SK-N-SH treated with all-trans-retinoic acid at 6 μM for 48 hours (cell line): ENCODE measurements around the gene FGF3.

Experiments used
- ATAC-seq: fragments of 200-7000 bp; cut with Tn5 transposase; 3 replicates; pipeline ENCODE4 v1.9.1; 2020; ENCODE audit warnings: mild to moderate bottlenecking, moderate library complexity
- ARNTL ChIP-seq: fragments of 450-650 bp; formaldehyde crosslinking; IDR thresholded peaks from 2 replicates; pipeline ENCODE4 v1.5.0; 2020; ENCODE audit warnings: low read depth, mild to moderate bottlenecking, moderate library complexity, borderline replicate concordance
- BACH2 ChIP-seq: fragments of 250-450 bp; sonication (Bioruptor Pico); IDR thresholded peaks from 2 replicates; pipeline ENCODE4 v1.9.0; 2021; ENCODE audit warnings: mild to moderate bottlenecking, borderline replicate concordance
- CSDC2 ChIP-seq: fragments of 250-450 bp; sonication (Bioruptor Pico); IDR thresholded peaks from 2 replicates; pipeline ENCODE4 v1.5.0; 2020; ENCODE audit warnings: mild to moderate bottlenecking, moderate library complexity
- ESRRG ChIP-seq: fragments of 250-450 bp; sonication (Bioruptor Pico); IDR thresholded peaks from 2 replicates; pipeline ENCODE4 v1.6.1; 2021; ENCODE audit warnings: mild to moderate bottlenecking
- ISL1 ChIP-seq: fragments of 250-450 bp; sonication (Bioruptor Pico); IDR thresholded peaks from 2 replicates; pipeline ENCODE4 v2.1.2; 2022; ENCODE audit warnings: mild to moderate bottlenecking, moderate library complexity
- OSR1 ChIP-seq: fragments of 250-450 bp; sonication (Bioruptor Pico); IDR thresholded peaks from 2 replicates; pipeline ENCODE4 v1.8.0; 2022; ENCODE audit warnings: moderate library complexity, mild to moderate bottlenecking, inconsistent platforms
- PPARA ChIP-seq: fragments of 250-450 bp; sonication (Bioruptor Pico); IDR thresholded peaks from 2 replicates; pipeline ENCODE4 v1.5.0; 2020; ENCODE audit warnings: mild to moderate bottlenecking, borderline replicate concordance
- RARB ChIP-seq: fragments of 250-450 bp; sonication (Bioruptor Pico); IDR thresholded peaks from 2 replicates; pipeline ENCODE4 v1.8.0; 2021; ENCODE audit warnings: mild to moderate bottlenecking, moderate library complexity
- SNAI2 ChIP-seq: fragments of 250-450 bp; sonication (Bioruptor Pico); IDR thresholded peaks from 2 replicates; pipeline ENCODE4 v1.5.0; 2020; ENCODE audit warnings: mild to moderate bottlenecking, moderate library complexity
- TCF4 ChIP-seq: fragments of 250-450 bp; sonication (Bioruptor Pico); IDR thresholded peaks from 2 replicates; pipeline ENCODE4 v1.8.0; 2021; ENCODE audit warnings: mild to moderate bottlenecking, moderate library complexity, borderline replicate concordance
- ZC3H10 ChIP-seq: fragments of 250-450 bp; sonication (Bioruptor Pico); IDR thresholded peaks from 2 replicates; pipeline ENCODE4 v1.5.1; 2021; ENCODE audit warnings: mild to moderate bottlenecking, moderate library complexity
- ZFP3 ChIP-seq: fragments of 250-450 bp; sonication (Bioruptor Pico); IDR thresholded peaks from 2 replicates; pipeline ENCODE4 v1.5.0; 2020; ENCODE audit warnings: mild to moderate bottlenecking, moderate library complexity
- ZFP30 ChIP-seq: fragments of 450-650 bp; formaldehyde crosslinking; IDR thresholded peaks from 2 replicates; pipeline ENCODE4 v1.5.0; 2022; ENCODE audit warnings: mild to moderate bottlenecking, moderate library complexity
- ZNF565 ChIP-seq: fragments of 450-650 bp; formaldehyde crosslinking; conservative IDR thresholded peaks from 2 replicates; pipeline ENCODE4 v1.5.0; 2020; ENCODE audit warnings: low read depth, mild to moderate bottlenecking, moderate library complexity
- ZNF8 ChIP-seq: fragments of 450-650 bp; formaldehyde crosslinking; IDR thresholded peaks from 2 replicates; pipeline ENCODE4 v1.5.0; 2020; ENCODE audit warnings: mild to moderate bottlenecking, moderate library complexity
- TF ChIP-seq, protein P1 (sequence below): fragments of 250-450 bp; sonication (Bioruptor Pico); IDR thresholded peaks from 2 replicates; pipeline ENCODE4 v1.5.1; 2020; ENCODE audit warnings: low read depth, mild to moderate bottlenecking, moderate library complexity
- TF ChIP-seq, protein P2 (sequence below): fragments of 250-450 bp; sonication (Bioruptor Pico); IDR thresholded peaks from 2 replicates; pipeline ENCODE4 v1.8.0; 2020; ENCODE audit warnings: mild to moderate bottlenecking, moderate library complexity, borderline replicate concordance
- TF ChIP-seq, protein P3 (sequence below): fragments of 250-450 bp; sonication (Bioruptor Pico); IDR thresholded peaks from 2 replicates; pipeline ENCODE4 v1.8.0; 2021; ENCODE audit warnings: low read depth, mild to moderate bottlenecking, moderate library complexity, borderline replicate concordance
- TF ChIP-seq, protein P4 (sequence below): fragments of 250-450 bp; sonication (Bioruptor Pico); IDR thresholded peaks from 2 replicates; pipeline ENCODE4 v1.5.0; 2020; ENCODE audit warnings: mild to moderate bottlenecking, moderate library complexity
- TF ChIP-seq, protein P5 (sequence below): fragments of 250-450 bp; sonication (Bioruptor Pico); IDR thresholded peaks from 2 replicates; pipeline ENCODE4 v1.5.1; 2021; ENCODE audit warnings: mild to moderate bottlenecking, moderate library complexity

Gene FGF3

DNA sequence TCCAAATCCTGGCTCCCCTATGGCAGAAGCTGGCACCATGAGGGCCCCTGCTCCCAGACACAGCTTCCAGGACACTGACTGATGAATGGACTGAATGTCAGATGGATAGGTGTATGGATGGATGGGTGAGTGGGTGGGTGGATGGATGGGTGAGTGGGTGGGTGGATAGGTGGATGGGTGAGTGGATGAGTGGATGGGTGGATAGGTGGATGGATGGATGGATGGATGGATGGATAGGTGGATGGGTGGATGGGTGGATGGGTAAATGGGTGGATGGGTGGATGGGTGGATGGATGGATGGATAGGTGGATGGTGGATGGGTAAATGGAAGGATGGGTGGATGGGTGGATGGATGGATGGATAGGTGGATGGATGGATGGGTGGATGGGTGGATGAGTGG is 4.3 kb downstream of the FGF3 start:
- TF ChIP-seq ZNF565 (CRISPR knock-in tag) (no peak), RARB (CRISPR knock-in tag) (no peak), TCF4 (no peak), ZNF8 (CRISPR knock-in tag) (no peak), ZFP30 (no peak), ISL1 (CRISPR knock-in tag) (no peak), SNAI2 (CRISPR knock-in tag) (no peak), ESRRG (CRISPR knock-in tag) (no peak), ZC3H10 (no peak), ZFP3 (no peak), ARNTL (CRISPR knock-in tag) (no peak), CSDC2 (CRISPR knock-in tag) (no peak), OSR1 (no peak)
- TF ChIP-seq, protein P1, sequence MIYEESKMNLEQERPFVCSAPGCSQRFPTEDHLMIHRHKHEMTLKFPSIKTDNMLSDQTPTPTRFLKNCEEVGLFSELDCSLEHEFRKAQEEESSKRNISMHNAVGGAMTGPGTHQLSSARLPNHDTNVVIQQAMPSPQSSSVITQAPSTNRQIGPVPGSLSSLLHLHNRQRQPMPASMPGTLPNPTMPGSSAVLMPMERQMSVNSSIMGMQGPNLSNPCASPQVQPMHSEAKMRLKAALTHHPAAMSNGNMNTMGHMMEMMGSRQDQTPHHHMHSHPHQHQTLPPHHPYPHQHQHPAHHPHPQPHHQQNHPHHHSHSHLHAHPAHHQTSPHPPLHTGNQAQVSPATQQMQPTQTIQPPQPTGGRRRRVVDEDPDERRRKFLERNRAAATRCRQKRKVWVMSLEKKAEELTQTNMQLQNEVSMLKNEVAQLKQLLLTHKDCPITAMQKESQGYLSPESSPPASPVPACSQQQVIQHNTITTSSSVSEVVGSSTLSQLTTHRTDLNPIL (CRISPR knock-in tag) = no peak
- TF ChIP-seq, protein P2, sequence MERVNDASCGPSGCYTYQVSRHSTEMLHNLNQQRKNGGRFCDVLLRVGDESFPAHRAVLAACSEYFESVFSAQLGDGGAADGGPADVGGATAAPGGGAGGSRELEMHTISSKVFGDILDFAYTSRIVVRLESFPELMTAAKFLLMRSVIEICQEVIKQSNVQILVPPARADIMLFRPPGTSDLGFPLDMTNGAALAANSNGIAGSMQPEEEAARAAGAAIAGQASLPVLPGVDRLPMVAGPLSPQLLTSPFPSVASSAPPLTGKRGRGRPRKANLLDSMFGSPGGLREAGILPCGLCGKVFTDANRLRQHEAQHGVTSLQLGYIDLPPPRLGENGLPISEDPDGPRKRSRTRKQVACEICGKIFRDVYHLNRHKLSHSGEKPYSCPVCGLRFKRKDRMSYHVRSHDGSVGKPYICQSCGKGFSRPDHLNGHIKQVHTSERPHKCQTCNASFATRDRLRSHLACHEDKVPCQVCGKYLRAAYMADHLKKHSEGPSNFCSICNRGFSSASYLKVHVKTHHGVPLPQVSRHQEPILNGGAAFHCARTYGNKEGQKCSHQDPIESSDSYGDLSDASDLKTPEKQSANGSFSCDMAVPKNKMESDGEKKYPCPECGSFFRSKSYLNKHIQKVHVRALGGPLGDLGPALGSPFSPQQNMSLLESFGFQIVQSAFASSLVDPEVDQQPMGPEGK (CRISPR knock-in tag) = no peak
- TF ChIP-seq, protein P3, sequence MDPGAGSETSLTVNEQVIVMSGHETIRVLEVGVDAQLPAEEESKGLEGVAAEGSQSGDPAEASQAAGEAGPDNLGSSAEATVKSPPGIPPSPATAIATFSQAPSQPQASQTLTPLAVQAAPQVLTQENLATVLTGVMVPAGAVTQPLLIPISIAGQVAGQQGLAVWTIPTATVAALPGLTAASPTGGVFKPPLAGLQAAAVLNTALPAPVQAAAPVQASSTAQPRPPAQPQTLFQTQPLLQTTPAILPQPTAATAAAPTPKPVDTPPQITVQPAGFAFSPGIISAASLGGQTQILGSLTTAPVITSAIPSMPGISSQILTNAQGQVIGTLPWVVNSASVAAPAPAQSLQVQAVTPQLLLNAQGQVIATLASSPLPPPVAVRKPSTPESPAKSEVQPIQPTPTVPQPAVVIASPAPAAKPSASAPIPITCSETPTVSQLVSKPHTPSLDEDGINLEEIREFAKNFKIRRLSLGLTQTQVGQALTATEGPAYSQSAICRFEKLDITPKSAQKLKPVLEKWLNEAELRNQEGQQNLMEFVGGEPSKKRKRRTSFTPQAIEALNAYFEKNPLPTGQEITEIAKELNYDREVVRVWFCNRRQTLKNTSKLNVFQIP (CRISPR knock-in tag) = no peak
- TF ChIP-seq, protein P4, sequence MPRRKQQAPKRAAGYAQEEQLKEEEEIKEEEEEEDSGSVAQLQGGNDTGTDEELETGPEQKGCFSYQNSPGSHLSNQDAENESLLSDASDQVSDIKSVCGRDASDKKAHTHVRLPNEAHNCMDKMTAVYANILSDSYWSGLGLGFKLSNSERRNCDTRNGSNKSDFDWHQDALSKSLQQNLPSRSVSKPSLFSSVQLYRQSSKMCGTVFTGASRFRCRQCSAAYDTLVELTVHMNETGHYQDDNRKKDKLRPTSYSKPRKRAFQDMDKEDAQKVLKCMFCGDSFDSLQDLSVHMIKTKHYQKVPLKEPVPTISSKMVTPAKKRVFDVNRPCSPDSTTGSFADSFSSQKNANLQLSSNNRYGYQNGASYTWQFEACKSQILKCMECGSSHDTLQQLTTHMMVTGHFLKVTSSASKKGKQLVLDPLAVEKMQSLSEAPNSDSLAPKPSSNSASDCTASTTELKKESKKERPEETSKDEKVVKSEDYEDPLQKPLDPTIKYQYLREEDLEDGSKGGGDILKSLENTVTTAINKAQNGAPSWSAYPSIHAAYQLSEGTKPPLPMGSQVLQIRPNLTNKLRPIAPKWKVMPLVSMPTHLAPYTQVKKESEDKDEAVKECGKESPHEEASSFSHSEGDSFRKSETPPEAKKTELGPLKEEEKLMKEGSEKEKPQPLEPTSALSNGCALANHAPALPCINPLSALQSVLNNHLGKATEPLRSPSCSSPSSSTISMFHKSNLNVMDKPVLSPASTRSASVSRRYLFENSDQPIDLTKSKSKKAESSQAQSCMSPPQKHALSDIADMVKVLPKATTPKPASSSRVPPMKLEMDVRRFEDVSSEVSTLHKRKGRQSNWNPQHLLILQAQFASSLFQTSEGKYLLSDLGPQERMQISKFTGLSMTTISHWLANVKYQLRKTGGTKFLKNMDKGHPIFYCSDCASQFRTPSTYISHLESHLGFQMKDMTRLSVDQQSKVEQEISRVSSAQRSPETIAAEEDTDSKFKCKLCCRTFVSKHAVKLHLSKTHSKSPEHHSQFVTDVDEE (CRISPR knock-in tag) = no peak
- no peak for ATAC-seq

DNA sequence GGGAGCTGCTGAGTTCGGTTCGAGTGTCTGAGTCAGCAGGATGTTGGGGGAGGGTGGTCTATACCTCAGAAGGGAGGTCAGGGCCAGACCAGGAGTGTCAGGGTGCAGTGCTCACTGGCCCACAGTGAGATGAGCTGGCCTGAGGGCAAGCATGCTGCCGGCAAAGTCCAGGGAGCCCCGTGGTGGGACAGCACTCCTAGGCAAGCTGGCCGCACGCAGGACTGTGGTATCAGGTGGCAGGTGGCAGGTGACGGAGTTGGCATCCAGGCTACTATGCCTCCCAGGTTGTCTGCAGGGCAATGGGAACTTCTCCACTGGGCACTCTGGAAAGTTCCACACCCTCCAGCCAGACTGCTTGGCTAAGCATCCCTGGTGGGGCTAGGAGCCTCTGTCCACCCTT is 4.8 kb downstream of the FGF3 start:
- TF ChIP-seq OSR1 (no peak), ESRRG (CRISPR knock-in tag) (no peak), ZNF8 (CRISPR knock-in tag) (no peak), ISL1 (CRISPR knock-in tag) (no peak), ZNF565 (CRISPR knock-in tag) (no peak), ZFP3 (no peak), BACH2 (CRISPR knock-in tag) (no peak), RARB (CRISPR knock-in tag) (no peak), PPARA (CRISPR knock-in tag) (no peak), ZC3H10 (no peak)
- TF ChIP-seq, protein P4 (CRISPR knock-in tag) = no peak
- TF ChIP-seq, protein P5, sequence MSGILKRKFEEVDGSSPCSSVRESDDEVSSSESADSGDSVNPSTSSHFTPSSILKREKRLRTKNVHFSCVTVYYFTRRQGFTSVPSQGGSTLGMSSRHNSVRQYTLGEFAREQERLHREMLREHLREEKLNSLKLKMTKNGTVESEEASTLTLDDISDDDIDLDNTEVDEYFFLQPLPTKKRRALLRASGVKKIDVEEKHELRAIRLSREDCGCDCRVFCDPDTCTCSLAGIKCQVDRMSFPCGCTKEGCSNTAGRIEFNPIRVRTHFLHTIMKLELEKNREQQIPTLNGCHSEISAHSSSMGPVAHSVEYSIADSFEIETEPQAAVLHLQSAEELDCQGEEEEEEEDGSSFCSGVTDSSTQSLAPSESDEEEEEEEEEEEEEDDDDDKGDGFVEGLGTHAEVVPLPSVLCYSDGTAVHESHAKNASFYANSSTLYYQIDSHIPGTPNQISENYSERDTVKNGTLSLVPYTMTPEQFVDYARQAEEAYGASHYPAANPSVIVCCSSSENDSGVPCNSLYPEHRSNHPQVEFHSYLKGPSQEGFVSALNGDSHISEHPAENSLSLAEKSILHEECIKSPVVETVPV (CRISPR knock-in tag) = no peak
- TF ChIP-seq, protein P3 (CRISPR knock-in tag) = no peak
- ATAC-seq = no peak
